SK-N-MC (cell line): ENCODE results near the gene CLK3.

ENCODE experiments used
- EZH2 ChIP-seq: fragments of 200-600 bp; sonication (generic); IDR thresholded peaks from one replicate; pipeline ENCODE4 v1.6.1; 2017; ENCODE audit warnings: antibody characterized with exemption
- FOXP2 ChIP-seq: optimal IDR thresholded peaks from 2 replicates; pipeline ENCODE3; 2011; ENCODE audit warnings: mild to moderate bottlenecking, moderate library complexity; ENCODE audit not compliant: insufficient read depth; ENCODE audit errors: extremely low read length, control extremely low read depth
- POLR2AphosphoS5 ChIP-seq: IDR thresholded peaks from 2 replicates; pipeline ENCODE4 v1.6.1; 2012; ENCODE audit warnings: mild to moderate bottlenecking, low read depth, low read length, borderline replicate concordance

DNA sequence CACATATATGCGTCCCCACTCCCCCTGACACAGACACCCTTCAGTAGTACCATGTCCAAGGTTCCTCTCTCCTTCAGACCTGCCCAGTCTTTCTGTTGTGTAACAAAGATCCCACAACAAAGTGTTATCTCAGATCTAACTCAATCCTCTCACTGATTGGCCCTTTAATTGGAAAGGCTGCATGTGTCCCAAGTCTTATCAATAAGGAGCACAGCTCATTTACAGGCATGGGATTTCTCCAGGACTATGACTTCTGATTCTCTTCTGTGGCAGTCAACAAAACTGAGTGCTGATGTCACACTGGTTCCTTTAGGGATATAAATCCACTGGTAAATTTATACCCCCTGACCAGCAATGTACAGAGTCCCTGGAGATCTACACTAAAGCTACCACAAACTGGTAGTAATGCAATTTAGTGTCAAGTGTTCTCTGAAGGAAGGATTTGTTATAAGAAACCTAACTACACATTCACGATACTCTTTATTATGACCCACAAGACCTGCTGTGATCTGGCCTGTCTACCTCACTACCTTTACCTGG is 28.1 kb downstream of the CLK3 start:
- TF ChIP-seq FOXP2 (no peak), POLR2AphosphoS5 (no peak), EZH2 (no peak)
